Suppressor macrophage (primary cell): ENCODE measurements around the gene EXOC2.
A peak's percentile ranks its signal among the peaks of the same experiment; 100 is the strongest.
"Not testable (repeated sequence)": the region's sequence is repeated elsewhere in the genome, so short reads cannot be mapped to it uniquely, and the experiment has no call there.

Experiments
- DNase-seq, 4 experiments: peaks; one replicate each; pipeline ENCODE4 v3.0.0-alpha.2; 2020 to 2022

Gene EXOC2

DNA sequence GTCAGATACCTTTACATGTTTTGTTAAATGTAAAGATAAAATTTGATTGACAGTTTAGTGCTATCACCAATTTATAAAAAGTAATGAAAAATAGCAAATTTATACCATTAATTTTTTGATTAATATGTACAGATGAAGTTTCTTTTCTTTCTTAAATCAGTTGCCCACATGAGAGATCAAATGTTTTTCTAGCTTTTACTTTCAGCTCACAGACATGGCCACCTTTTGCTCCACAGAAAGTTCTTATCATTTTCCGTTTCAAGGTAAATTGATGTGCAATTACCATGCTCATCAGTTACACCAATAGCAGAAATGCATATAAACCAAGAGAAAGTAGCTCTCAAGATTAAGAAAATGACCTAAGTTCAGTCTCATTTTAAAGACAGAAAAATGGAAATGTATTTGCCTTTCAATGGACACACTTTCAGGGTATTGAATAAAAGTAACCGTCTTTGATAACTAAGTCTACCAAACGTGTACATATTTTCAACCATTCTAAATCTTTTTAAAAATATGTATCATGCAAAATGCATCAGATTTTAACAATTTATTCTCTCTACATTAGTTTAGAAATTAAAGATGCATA lies 16.6 kb upstream of the EXOC2 start:
- no peak for DNase-seq

DNA sequence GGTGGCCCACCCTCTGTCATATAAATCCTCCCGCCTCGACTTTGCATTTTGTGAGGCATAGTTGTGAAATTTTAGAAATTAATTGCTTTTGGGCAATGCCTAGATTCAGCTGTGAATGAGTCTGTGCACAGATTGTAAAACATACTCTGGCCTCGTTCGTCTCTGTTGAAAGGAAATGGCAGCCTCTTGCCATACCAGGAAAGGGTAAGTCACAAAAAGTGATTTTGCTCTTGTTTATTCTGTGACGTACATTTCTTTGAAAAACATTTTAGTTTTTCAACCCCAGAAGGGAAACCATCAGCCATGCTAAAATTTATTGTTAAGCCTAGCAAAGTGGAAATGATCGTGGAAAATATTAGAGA lies 15.3 kb upstream of the EXOC2 start:
- no peak for DNase-seq

- DNase-seq = no peak
Observed at GRCh38 chr6:707576-708236, 14.8 kb upstream of the EXOC2 start.

DNA sequence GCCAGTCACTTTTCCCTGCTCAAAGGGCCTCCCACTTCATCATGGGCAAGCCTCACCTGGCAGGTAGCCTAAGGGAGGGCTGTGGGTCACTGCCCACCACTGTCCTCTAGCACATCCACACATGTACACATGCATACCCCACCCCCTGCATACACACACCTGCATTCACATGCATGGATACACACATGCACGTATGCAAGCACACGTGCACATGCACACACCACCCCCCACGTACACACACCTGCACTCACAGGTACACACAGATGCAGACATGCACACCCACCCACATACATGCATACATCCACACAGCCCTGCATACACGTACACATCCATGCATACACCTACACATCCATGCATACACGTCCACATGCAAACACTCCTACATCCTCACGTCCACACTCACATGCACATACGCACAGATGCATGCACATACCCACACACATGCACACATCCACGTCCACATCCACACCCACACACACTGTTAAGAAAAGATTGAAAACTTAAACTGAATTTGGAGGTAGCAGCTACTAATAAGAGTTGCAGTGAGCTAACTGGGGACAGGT lies 14.0 kb upstream of the EXOC2 start:
- no peak for DNase-seq

GRCh38 chr6:706146-706545 lies 13.2 kb upstream of the EXOC2 start:
- DNase-seq = no peak

DNA sequence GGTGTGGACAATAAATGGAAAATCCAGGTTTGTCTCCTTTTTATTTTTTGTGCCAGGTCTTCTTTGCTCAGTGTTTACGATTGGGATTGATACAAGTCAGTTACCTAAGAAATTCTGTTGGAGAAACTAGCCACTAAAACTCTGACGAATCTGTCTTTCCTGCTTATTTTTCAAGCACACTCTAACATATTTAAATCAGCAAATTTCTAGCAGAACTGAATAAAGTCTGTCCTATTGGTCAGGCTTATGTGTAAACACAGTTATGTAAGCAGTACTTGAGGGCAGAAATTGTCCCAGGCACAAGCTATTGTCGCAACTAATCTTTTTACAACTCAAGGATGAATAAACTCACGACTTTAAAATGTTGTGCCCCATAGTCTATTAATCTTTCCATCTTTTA lies 12.1 kb upstream of the EXOC2 start:
- no peak for DNase-seq

DNA sequence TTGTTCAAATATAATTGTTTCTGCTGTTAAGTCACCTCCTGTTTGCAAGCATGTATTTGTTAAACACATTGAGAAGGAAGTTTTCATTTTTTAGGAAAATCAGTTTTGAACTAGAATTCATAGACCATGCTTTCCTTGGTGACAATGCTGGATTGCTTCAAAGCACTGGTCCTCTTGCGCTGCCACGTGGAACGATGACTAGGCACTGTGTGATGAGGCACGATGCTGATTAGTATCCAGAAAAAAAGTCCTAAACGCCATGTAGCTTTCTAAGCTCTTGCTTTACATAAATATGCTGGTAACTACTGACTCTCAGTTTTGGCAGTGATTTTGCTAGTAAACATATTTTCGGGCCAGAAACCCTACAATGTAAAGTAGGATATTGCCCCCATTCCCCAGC lies 11.1 kb upstream of the EXOC2 start:
- no peak for DNase-seq

GRCh38 chr6:703552-703951 lies 10.6 kb upstream of the EXOC2 start:
- DNase-seq = no peak

DNA sequence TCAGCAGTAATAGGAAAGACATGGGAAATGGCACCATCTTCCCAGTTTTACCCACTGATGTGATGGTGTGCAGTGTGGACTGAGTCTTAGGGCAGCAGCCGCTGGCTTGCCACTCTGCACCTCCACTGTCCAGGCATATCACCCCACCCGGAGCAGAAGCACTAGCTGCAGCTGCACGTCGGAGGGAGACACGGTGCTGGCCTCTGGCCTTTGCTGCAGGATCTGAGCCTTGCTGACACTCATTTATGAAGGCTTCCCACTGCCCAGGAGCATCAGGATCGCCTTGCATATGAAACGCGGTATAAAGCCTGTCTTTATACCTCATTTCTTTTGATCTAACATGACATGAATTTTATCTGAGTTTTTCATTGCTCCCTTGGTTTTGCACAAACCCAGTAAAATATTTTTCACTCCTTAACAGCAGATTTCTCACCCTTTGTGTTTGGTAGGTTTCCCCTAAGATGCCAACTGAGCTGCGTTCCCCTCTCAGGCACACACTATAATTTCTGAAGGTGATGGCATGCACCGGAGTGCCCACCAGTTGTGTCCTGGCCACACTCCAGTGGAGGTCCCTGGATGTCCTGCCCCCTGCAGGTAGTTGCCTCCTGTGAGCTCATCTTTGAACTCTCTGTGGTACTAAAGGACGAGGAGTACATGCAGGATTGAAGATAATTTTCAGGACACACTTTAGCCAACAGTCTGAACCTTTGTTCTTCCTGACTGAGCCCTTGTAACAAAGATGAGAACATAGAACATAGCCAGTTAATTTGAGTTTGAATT lies 9.0 kb upstream of the EXOC2 start:
- DNase-seq = no peak

- no peak for DNase-seq
Observed at GRCh38 chr6:701215-701614, 8.3 kb upstream of the EXOC2 start.

DNA sequence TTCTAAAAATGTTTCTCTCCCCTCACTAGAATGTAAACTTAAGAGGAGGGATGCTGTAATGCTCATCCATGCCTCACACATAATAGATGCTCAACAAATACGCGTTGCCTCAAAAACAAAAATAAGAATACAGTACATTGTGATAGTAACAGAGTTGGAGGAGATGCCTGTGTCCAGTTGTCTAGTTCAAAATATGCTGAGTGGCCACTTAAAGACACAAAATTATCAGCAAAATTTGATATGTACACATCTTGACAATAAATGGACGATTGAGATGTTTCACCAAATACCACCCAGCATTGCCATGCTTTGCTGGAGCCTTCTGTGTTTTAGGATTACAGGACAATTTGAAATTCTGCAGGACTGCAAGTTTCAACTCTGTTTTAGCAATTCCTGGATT lies 7.6 kb upstream of the EXOC2 start:
- no peak for DNase-seq

DNA sequence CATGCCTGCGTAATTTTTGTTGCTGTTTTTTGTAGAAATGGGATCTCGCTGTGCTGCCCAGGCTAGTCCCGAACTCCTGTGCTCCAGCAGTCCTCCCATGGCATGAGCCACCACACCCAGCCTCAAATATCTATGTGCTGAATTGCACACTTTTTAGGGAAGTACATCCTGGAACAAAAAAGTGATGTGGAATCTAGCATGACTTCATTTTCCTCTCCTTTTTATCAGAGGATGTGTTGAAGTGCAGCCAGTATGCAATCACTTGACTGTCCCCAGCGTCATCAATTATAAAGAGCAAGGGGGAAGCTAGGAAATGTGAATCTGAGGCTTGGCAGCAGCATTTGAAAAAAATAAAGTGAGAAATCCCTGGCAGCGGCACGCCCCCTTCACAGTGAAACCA lies 6.4 kb upstream of the EXOC2 start:
- peak in 1 of 4 experiments; percentile 27 for DNase-seq

DNA sequence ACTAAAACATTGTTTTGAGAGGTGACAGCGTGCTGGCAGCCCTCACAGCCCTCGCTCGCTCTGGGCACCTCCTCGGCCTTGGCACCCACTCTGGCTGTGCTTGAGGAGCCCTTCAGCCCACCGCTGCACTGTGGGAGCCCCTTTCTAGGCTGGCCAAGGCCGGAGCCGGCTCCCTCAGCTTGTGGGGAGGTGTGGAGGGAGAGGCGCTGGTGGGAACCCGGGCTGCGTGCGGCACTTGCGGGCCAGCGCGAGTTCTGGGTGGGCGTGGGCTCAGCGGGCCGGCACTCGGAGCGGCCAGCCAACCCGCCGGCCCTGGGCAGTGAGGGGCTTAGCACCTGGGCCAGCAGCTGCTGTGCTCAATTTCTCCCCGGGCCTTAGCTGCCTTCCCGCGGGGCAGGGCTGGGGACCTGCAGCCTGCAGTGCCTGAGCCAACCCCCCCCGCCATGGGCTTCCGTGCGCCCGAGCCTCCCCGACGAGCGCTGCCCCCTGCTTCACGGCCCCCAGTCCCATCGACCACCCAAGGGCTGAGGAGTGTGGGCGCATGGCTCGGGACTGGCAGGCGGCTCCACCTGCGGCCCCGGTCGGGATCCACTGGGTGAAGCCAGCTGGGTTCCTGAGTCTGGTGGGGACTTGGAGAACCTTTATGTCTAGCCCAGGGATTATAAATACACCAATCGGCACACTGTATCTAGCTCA lies 1.6 kb upstream of the EXOC2 start:
- DNase-seq = not testable (repeated sequence)

GRCh38 chr6:693723-694009 lies 727 bp upstream of the EXOC2 start:
- DNase-seq = no peak

DNA sequence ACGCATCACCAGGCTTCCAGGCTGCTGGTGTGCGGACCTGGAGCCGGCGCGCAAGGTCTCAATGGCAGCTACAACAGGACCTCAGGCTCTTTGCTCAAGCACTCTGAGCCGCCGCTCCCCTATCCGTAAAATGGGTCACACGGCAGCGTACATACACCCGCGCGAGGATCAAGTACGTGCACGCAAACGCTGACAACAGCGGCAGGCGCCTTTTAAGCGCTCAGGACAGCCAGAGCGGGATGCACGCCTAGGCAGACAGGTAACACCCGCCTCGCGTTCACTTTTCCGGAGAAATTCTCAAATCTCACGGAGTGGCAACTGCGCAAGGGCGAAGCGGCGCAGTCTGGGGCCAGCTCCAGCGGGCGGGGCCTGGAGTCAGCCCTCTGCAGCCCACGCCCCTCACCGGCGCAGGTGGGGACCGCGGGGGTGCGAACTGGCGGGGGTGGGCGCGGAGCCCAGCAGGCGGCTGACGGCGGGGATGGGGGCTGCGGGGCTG lies 535 bp downstream of the EXOC2 start:
- DNase-seq = peak; percentile 46 to 71 (median 62)

DNA sequence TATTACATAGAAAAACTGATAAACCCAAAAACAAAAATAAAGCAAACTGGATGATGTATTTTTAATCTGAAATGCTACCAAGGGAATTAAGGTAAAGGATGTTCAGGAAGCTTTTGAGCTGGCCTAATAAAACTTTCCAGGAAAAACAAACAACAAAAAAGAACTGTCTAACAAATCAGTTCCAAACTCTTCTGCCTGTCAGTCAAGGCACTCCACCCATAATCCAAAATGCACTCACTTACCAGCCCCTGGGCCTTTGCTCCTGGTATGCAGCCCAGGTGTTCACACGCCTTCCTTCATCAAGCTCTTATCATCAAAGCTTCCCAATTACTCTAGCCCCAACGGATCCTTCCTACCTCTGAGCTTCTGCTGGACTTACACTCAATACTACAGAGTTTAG lies 3.7 kb downstream of the EXOC2 start:
- no peak for DNase-seq

- no peak for DNase-seq
Observed at GRCh38 chr6:686497-686896, 6.4 kb downstream of the EXOC2 start.

GRCh38 chr6:684831-685636 lies 7.9 kb downstream of the EXOC2 start:
- peak; percentile 2 to 28 (median 6) for DNase-seq

DNA sequence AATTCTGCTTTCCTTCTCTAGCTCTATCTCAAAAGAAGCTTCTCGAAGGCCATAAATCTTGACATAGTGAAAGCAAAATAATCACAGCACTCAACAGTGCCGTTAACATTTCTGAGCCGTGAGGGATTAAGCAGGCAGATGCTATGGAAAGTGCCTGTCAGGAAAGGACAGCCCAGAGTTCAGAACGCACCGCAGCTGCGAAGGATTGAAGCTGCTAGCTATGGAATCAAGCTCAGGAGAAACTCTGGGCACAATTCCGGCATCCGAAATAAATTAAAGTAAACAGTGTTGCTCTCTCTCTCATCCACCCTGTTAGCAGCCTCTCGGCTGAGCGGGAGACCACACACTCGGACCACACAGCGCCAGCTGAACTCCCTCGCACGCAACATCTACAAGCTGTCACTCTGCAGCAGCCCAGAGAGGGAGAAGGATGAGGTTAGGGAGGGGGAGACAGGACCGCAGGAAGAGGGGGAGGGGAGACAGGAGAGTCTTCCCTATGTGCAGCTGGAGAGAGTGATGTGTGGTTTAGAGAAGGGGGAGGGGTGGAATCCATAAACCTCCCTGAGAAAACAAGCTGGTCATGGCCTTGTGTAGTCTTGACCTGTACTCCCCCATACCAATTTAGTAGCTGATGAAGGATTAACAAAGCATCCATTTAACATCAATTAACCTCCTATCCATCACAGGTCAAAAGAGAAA lies 9.0 kb downstream of the EXOC2 start:
- DNase-seq = peak in 1 of 4 experiments; percentile 3

DNA sequence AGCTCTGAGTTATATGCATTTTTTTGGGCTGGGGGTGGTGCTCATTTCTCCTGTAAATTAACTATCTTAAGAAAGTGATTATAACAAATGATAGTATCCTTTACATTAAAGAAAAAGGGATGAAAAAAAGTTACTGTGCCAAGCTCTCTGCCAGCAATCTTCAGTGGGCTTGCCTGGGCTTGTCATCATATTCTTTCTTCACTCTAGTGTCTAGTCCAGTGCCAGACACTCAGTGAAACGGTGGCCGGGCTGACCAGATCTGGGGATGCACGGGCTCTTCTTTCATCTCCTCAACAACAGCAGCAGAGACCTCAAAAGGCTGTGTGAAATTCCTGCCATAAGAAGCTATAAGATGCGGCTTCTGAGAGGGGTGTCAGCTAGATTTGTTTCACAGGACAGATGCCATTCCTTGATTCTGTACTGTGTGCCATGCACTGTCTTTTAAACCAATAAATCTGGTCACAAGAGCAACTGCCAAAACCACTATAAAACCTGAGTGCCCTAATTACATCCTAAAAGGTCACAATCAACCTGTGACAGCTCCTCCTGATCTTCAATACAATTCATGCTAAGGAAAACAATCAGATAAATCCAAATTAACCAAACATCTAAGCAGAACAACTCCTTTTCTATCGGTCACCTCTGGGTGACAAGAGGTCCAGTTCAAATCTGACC lies 12.1 kb downstream of the EXOC2 start:
- DNase-seq = no peak

DNA sequence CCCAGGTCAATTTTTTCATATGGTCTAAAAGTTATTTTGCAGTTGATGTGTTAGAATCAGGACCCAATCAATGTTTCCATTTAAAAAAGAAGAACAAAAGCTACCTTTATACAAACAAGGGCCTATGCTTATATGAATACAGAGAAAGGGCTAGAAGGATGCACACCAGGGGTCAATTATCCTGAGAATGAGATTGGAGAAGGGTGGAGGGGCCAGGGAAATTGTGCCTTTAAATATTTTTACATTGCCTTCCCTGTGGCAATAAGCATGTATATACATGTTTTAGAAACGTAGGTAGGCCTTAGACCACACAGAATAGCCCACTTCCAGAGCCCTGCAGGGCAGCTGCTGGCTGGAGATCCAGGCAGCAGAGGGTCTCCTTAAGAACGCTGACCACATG lies 12.7 kb downstream of the EXOC2 start:
- no peak for DNase-seq
